Endothelial cell of umbilical vein (primary cell): Measurements from ENCODE around the gene PRKCQ. TPM values are rescaled to one million over a fixed set of nuclear protein-coding genes. Genes with fewer than 3 reads are reported as not detected.

Source experiments
- BruUV-seq: library from RNA; stranded (reverse); fragments of 400-500 nt; replicated peaks from 2 replicates; lab custom pipeline; 2021; lab: Mats Ljungman, UMichigan
- CTCF ChIA-PET: fragments of 300-600, 350-600 bp; sonication (Branson Sonifier 250); formaldehyde crosslinking; loops from one replicate; lab custom pipeline; 2021; ENCODE audit warnings: antibody characterized with exemption, inconsistent platforms; lab: Charles Lee
- POLR2A ChIA-PET: fragments of 300-600, 350-600 bp; sonication (Branson Sonifier 250); formaldehyde crosslinking; loops from one replicate; lab custom pipeline; 2021; ENCODE audit warnings: antibody characterized with exemption, inconsistent platforms; lab: Charles Lee
- DNase-seq: peaks from one replicate; pipeline ENCODE4 v3.0.0-alpha.2; 2011; ENCODE audit warnings: low read depth, low spot score
- FAIRE-seq: peaks from 2 replicates; lab custom pipeline; 2011; peaks lifted over from hg19 to GRCh38; lab: Jason Lieb, UNC
- H2AFZ ChIP-seq: 2 replicates; pipeline ENCODE4 v1.6.0; 2012; ENCODE audit warnings: low read depth, low read length, control low read depth, inconsistent platforms
- H3K27ac ChIP-seq: 2 replicates; pipeline ENCODE4 v1.5.1; 2011; ENCODE audit warnings: low read depth, mild to moderate bottlenecking, control low read depth, low read length, moderate library complexity; ENCODE audit not compliant: insufficient read depth
- H3K27me3 ChIP-seq, 2 experiments: 2 replicates each; pipeline versions ENCODE4 v1.6.0 to v1.6.1; 2011; ENCODE audit warnings: low read length in 2 of 2, mixed read lengths in 1 of 2; ENCODE audit not compliant: control insufficient read depth in 2 of 2, insufficient read depth in 2 of 2
- H3K36me3 ChIP-seq, 2 experiments: 2 replicates in 1 of 2; 3 replicates in 1 of 2; pipeline ENCODE4 v1.5.1; 2011; ENCODE audit warnings: low read length in 2 of 2, mild to moderate bottlenecking in 1 of 2, moderate library complexity in 1 of 2; ENCODE audit not compliant: control insufficient read depth in 2 of 2, insufficient read depth in 2 of 2; ENCODE audit errors: extremely low read depth in 1 of 2
- H3K4me1 ChIP-seq: 3 replicates; pipeline ENCODE4 v1.5.1; 2011; ENCODE audit warnings: mild to moderate bottlenecking, low read length; ENCODE audit not compliant: control insufficient read depth, insufficient read depth; ENCODE audit errors: extremely low read depth
- H3K4me2 ChIP-seq: 2 replicates; pipeline ENCODE4 v1.6.1; 2011; ENCODE audit warnings: low read length, control low read depth, mixed read lengths; ENCODE audit not compliant: insufficient read depth
- H3K4me3 ChIP-seq, 3 experiments: fragments of 200-600 bp in 1 of 3; sonication (generic), shearing (Covaris generic) in 1 of 3; replicated peaks in 1 of 3; 2 replicates each; pipeline ENCODE4 v1.5.1; 2011 to 2016; ENCODE audit warnings: control low read depth in 3 of 3, low read length in 3 of 3, mild to moderate bottlenecking in 2 of 3, inconsistent platforms in 1 of 3, low read depth in 1 of 3, moderate library complexity in 1 of 3; ENCODE audit not compliant: insufficient read depth in 1 of 3
- H3K79me2 ChIP-seq: 2 replicates; pipeline ENCODE4 v1.6.0; 2012; ENCODE audit warnings: low read length, inconsistent platforms; ENCODE audit not compliant: control insufficient read depth, insufficient read depth
- H3K9ac ChIP-seq: replicated peaks from 2 replicates; pipeline ENCODE3; 2011; ENCODE audit warnings: low read length, control low read depth; ENCODE audit not compliant: insufficient read depth; ENCODE audit errors: extremely low read depth
- H3K9me1 ChIP-seq: replicated peaks from 3 replicates; pipeline ENCODE4 v1.6.0; 2011; ENCODE audit warnings: mild to moderate bottlenecking, low read length; ENCODE audit not compliant: control insufficient read depth, insufficient read depth; ENCODE audit errors: extremely low read depth
- H3K9me3 ChIP-seq: replicated peaks from 2 replicates; pipeline ENCODE4 v1.5.1; 2012; ENCODE audit warnings: low read length, inconsistent platforms; ENCODE audit not compliant: control insufficient read depth, insufficient read depth
- H4K20me1 ChIP-seq: replicated peaks from 2 replicates; pipeline ENCODE3; 2011; ENCODE audit warnings: mild to moderate bottlenecking, low read length; ENCODE audit not compliant: control insufficient read depth, insufficient read depth; ENCODE audit errors: extremely low read depth
- CTCF ChIP-seq, 2 donors: IDR thresholded peaks; 1 replicate in 1 of 2; 2 replicates in 1 of 2; pipeline ENCODE4 v1.5.1; 2011; ENCODE audit warnings: low read length in 2 of 2, mild to moderate bottlenecking in 2 of 2, moderate library complexity in 2 of 2, control low read depth in 1 of 2, inconsistent platforms in 1 of 2, low read depth in 1 of 2; ENCODE audit not compliant: insufficient read depth in 1 of 2; ENCODE audit errors: extremely low read depth in 1 of 2
- EZH2 ChIP-seq: IDR thresholded peaks from 2 replicates; pipeline ENCODE4 v1.6.1; 2012; ENCODE audit warnings: borderline replicate concordance, low read depth, mild to moderate bottlenecking, moderate library complexity, low read length, inconsistent platforms; ENCODE audit not compliant: severe bottlenecking
- FOS ChIP-seq: IDR thresholded peaks from 2 replicates; pipeline ENCODE4 v1.6.1; 2011; ENCODE audit warnings: mild to moderate bottlenecking, low read length, moderate library complexity, borderline replicate concordance; ENCODE audit not compliant: insufficient read depth
- GATA2 ChIP-seq: IDR thresholded peaks from 2 replicates; pipeline ENCODE4 v1.7.0; 2011; ENCODE audit warnings: low read depth, mild to moderate bottlenecking, moderate library complexity, mixed read lengths, low read length; ENCODE audit not compliant: insufficient read length, insufficient read depth
- JUN ChIP-seq: IDR thresholded peaks from 2 replicates; pipeline ENCODE4 v1.6.1; 2011; ENCODE audit warnings: borderline replicate concordance, low read depth; ENCODE audit not compliant: insufficient read length, insufficient read depth
- MAX ChIP-seq: IDR thresholded peaks from 2 replicates; pipeline ENCODE4 v1.6.1; 2011; ENCODE audit not compliant: insufficient read depth, insufficient read length
- MYC ChIP-seq: IDR thresholded peaks from one replicate; pipeline ENCODE4 v1.6.1; 2011; ENCODE audit warnings: mild to moderate bottlenecking, low read depth, low read length
- POLR2A ChIP-seq: IDR thresholded peaks from 2 replicates; pipeline ENCODE4 v1.6.1; 2012; ENCODE audit warnings: low read depth, mild to moderate bottlenecking, control low read depth, low read length
- dilution Hi-C: fragments of 300-500 bp; cut with MboI; formaldehyde crosslinking; loops from one replicate; pipeline ENCODE4 v1.15.0; 2019; ENCODE audit warnings: low sequenced_read_pairs; ENCODE audit not compliant: extremely low pct_ligation_motif_present
- intact Hi-C: fragments of 100-400 bp; cut with micrococcal nuclease; formaldehyde crosslinking; loops from one replicate; pipeline ENCODE4 v1.10.0; 2022
- polyA plus RNA-seq, 4 experiments: library from polyadenylated mRNA; depleted of rRNA in 3 of 4; stranded (reverse) in 3 of 4; unstranded in 1 of 4; fragments of >200 nt; gene quantifications; 2 replicates each; pipeline versions ENCODE4 v1.2.1 to v1.2.3, GENCODE V29; 2011 to 2012; ENCODE audit warnings: missing spikeins in 1 of 4
- total RNA-seq: library from RNA; stranded (reverse); gene quantifications from 2 replicates; pipeline ENCODE4 v1.2.3, GENCODE V29; 2021

Gene PRKCQ
- total and polyA plus RNA-seq, 2 donors (not counting 3 experiments of a cell fraction or from before 2014, with no cell fraction given): 0.32 to 0.55 TPM

- POLR2A ChIA-PET: no interaction called here
- H4K20me1 ChIP-seq: no peaks in the 10 kb centered on the region
- TF ChIP-seq POLR2A (no peak), EZH2 (no peak), CTCF (IDR thresholded peaks at IDR 0.05; ENCODE audit: extremely low read depth in 1 of 2, insufficient read depth in 1 of 2, low read depth in 1 of 2, low read length in 2 of 2) (no peak), MYC (no peak), MAX (no peak), FOS (no peak), GATA2 (no peak), JUN (no peak)
- peaks cover 10% of the 10 kb centered on the region for H3K4me1 ChIP-seq
- H3K4me3 ChIP-seq: no peak overlapping the region
- no TSS peak for BruUV-seq
- H3K36me3 ChIP-seq: no peaks in the 10 kb centered on the region
- FAIRE-seq (no peak), DNase-seq (no peak)
- CTCF ChIA-PET: interaction anchor here (0.6 to 0.7 kb wide), 2 partner anchors 170 to 1233 kb away, joined by 3 read pairs; no protein-coding TSS in a partner anchor
- intact Hi-C loops (no loop called here), dilution Hi-C loops (no loop called here)
- H3K4me2 ChIP-seq: no peak overlapping the region
- H3K9ac ChIP-seq: no peak overlapping the region
- no peaks in the 10 kb centered on the region for H3K9me3 ChIP-seq
- H2AFZ ChIP-seq: no peak overlapping the region
- no peaks in the 10 kb centered on the region for H3K9me1 ChIP-seq
- no peaks in the 10 kb centered on the region for H3K79me2 ChIP-seq
- no peak overlapping the region for H3K27ac ChIP-seq
- H3K27me3 ChIP-seq: peaks cover 14 to 30% of the 10 kb centered on the region in 2 experiments
Measured at GRCh38 chr10:6578251-6578771, 1.8 kb downstream of the PRKCQ start.
